ENCODE measurements around the gene FGF12.

GRCh38 chr3:192481638-192482037 lies 245.7 kb downstream of the FGF12 start:
- TF ChIP-seq EZH2phosphoT487 (IDR thresholded peaks at IDR 0.05; ENCODE audit: insufficient read depth, low read depth) = no peak
- TF ChIP-seq EZH2 (IDR thresholded peaks at IDR 0.05; ENCODE audit: insufficient read depth, poor library complexity, severe bottlenecking) = no peak
